ENCODE measurements around the gene IL12RB1. TPM values are rescaled to one million over a fixed set of nuclear protein-coding genes. Genes with fewer than 3 reads are reported as not detected.

IL12RB1 gene
- total and polyA plus RNA-seq, 10 donors, result 9.9 to 31.6 (median 24.2) TPM

DNA sequence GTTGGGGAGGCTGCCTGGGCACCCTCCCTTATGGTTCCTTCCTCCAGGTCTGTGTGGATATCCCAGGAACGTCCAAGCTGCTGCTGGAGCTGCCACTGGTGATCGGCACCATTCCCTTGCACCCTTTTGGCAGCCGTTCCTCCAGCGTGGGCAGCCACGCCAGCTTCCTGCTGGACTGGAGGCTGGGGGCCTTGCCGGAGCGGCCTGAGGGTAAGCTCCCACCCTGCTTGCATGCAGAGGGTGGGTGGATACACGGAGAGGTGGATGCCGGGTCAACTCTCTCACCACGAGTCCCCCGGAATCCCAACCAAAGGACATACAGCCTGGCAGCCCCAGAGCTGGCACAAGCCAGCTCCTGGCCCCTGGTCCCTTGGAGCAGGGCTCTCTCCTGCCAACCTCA, 76.6 kb downstream of the IL12RB1 start:
- Histone ChIP-seq H3K4me1 (peaks cover 11 to 87% (median 49%) of the 10 kb centered on the region in 6 donors), H3K27ac (peak overlapping the region in 3 of 8 donors; percentile 87 to 91 (median 88)), H3K36me3 (peaks cover 9 to 83% (median 61%) of the 10 kb centered on the region in 6 donors), H3K4me3 (peak overlapping the region in 6 of 8 donors; percentile 15 to 71 (median 60)), H3K9me3 (no peaks in the 10 kb centered on the region), H3K27me3 (replicated peaks in 1 of 7) (no peaks in the 10 kb centered on the region)
- 87 to 96% (median 91%) methylated on average over 8 to 11 of the region's 11 CpGs for WGBS, 5 donors
- no peak for TF ChIP-seq CTCF (IDR thresholded peaks at IDR 0.05 in 8 of 11, conservative IDR thresholded peaks at IDR 0.05 in 3 of 11)
- TF ChIP-seq POLR2AphosphoS5 (IDR thresholded peaks at IDR 0.05), result peak in 1 of 3 donors; percentile 33
- no peak for TF ChIP-seq POLR2A (IDR thresholded peaks at IDR 0.05)
- no peak for DNase-seq
- intact Hi-C loops (cut with DNase I; ENCODE audit: low total_unique reads), result no loop called here

- peaks cover 9 to 80% (median 56%) of the 10 kb centered on the region in 6 donors for H3K36me3 ChIP-seq
- no peaks in the 10 kb centered on the region for H3K27me3 ChIP-seq (replicated peaks in 1 of 7)
- peak overlapping the region in 6 of 8 donors; percentile 83 to 91 (median 87) for H3K27ac ChIP-seq
- 89 to 94% (median 93%) methylated on average over 24 to 37 of the region's 37 CpGs for WGBS, 5 donors
- H3K4me3 ChIP-seq, result peak overlapping the region in 6 of 8 donors; percentile 48 to 71 (median 60)
- TF ChIP-seq CTCF (IDR thresholded peaks at IDR 0.05 in 8 of 11, conservative IDR thresholded peaks at IDR 0.05 in 3 of 11), result no peak
- no peak for TF ChIP-seq POLR2A (IDR thresholded peaks at IDR 0.05)
- peak in 1 of 3 donors; percentile 34 for TF ChIP-seq POLR2AphosphoS5 (IDR thresholded peaks at IDR 0.05)
- H3K9me3 ChIP-seq, result no peaks in the 10 kb centered on the region
- intact Hi-C loops (cut with DNase I; ENCODE audit: low total_unique reads), result no loop called here
- peaks cover 11 to 81% (median 48%) of the 10 kb centered on the region in 6 donors for H3K4me1 ChIP-seq
- DNase-seq, result no peak
These were observed 77.2 kb downstream of the IL12RB1 start for GRCh38 chr19:18009412-18010066.

Other genes starting within 250 kb of the IL12RB1 start
- 100 to 1,000 TPM in 5 of 7 donors, 10 to 100 TPM in 2; 64.3 to 203 (median 147) TPM for gene JAK3, start 239.0 kb downstream of the IL12RB1 start, total RNA-seq
- gene JAK3, start 239.0 kb downstream of the IL12RB1 start, polyA plus RNA-seq, result 10 to 100 TPM; 30.6 to 81.1 (median 58.2) TPM
- gene RPL18A, start 227.0 kb downstream of the IL12RB1 start, total RNA-seq, result 1,000 to 10,000 TPM; 1,310 to 2,382 (median 1,642) TPM
- 1,000 to 10,000 TPM; 4,642 to 6,872 (median 5,294) TPM for gene RPL18A, start 227.0 kb downstream of the IL12RB1 start, polyA plus RNA-seq
- under 1 TPM in 5 of 7 donors, not detected in 2; 0.27 to 0.44 (median 0.32) TPM for gene SLC5A5, start 215.0 kb downstream of the IL12RB1 start, total RNA-seq
- gene SLC5A5, start 215.0 kb downstream of the IL12RB1 start, polyA plus RNA-seq, result under 1 TPM; 0.19 to 0.52 (median 0.30) TPM
- 10 to 100 TPM; 29.5 to 48.6 (median 41.2) TPM for gene CCDC124, start 153.9 kb downstream of the IL12RB1 start, total RNA-seq
- 10 to 100 TPM; 62.4 to 89.9 (median 86.1) TPM for gene CCDC124, start 153.9 kb downstream of the IL12RB1 start, polyA plus RNA-seq
- not detected for gene KCNN1, start 119.8 kb downstream of the IL12RB1 start, total RNA-seq
- under 1 TPM; 0.03 to 0.10 (median 0.04) TPM for gene KCNN1, start 119.8 kb downstream of the IL12RB1 start, polyA plus RNA-seq
- 10 to 100 TPM; 46.0 to 64.6 (median 50.5) TPM for gene ARRDC2, start 78.8 kb downstream of the IL12RB1 start, total RNA-seq
- 10 to 100 TPM; 61.5 to 70.4 (median 64.8) TPM for gene ARRDC2, start 78.8 kb downstream of the IL12RB1 start, polyA plus RNA-seq
- 10 to 100 TPM; 31.3 to 52.7 (median 39.4) TPM for gene MAST3, start 10.8 kb upstream of the IL12RB1 start, total RNA-seq
- gene MAST3, start 10.8 kb upstream of the IL12RB1 start, polyA plus RNA-seq, result 10 to 100 TPM in 2 of 3 donors, 1 to 10 TPM in 1; 8.9 to 17.1 (median 16.1) TPM
- gene PIK3R2, start 66.2 kb upstream of the IL12RB1 start, total RNA-seq, result 10 to 100 TPM in 6 of 7 donors, 1 to 10 TPM in 1; 6.6 to 22.7 (median 16.3) TPM
- gene PIK3R2, start 66.2 kb upstream of the IL12RB1 start, polyA plus RNA-seq, result 1 to 10 TPM; 4.2 to 5.1 (median 4.9) TPM
- 100 to 1,000 TPM; 206 to 475 (median 330) TPM for gene IFI30, start 86.9 kb upstream of the IL12RB1 start, total RNA-seq
- 100 to 1,000 TPM; 234 to 299 (median 274) TPM for gene IFI30, start 86.9 kb upstream of the IL12RB1 start, polyA plus RNA-seq
- 10 to 100 TPM in 3 of 7 donors, 1 to 10 TPM in 4; 7.8 to 14.1 (median 9.9) TPM for gene MPV17L2, start 106.3 kb upstream of the IL12RB1 start, total RNA-seq
- gene MPV17L2, start 106.3 kb upstream of the IL12RB1 start, polyA plus RNA-seq, result 10 to 100 TPM; 12.1 to 15.4 (median 12.3) TPM
- gene RAB3A, start 117.1 kb upstream of the IL12RB1 start, total RNA-seq, result 1 to 10 TPM; 1.4 to 6.6 (median 3.3) TPM
- 1 to 10 TPM in 2 of 3 donors, under 1 TPM in 1; 0.72 to 1.7 (median 1.3) TPM for gene RAB3A, start 117.1 kb upstream of the IL12RB1 start, polyA plus RNA-seq
- 1 to 10 TPM in 6 of 7 donors, under 1 TPM in 1; 0.60 to 7.6 (median 3.3) TPM for gene PDE4C, start 139.5 kb upstream of the IL12RB1 start, total RNA-seq
- 1 to 10 TPM in 1 of 3 donors, under 1 TPM in 2; 0.07 to 1.2 (median 0.61) TPM for gene PDE4C, start 139.5 kb upstream of the IL12RB1 start, polyA plus RNA-seq
- 10 to 100 TPM in 3 of 7 donors, 1 to 10 TPM in 4; 4.7 to 17.1 (median 8.6) TPM for gene IQCN, start 187.5 kb upstream of the IL12RB1 start, total RNA-seq
- 10 to 100 TPM in 1 of 3 donors, 1 to 10 TPM in 2; 1.4 to 15.6 (median 7.8) TPM for gene IQCN, start 187.5 kb upstream of the IL12RB1 start, polyA plus RNA-seq
- gene JUND, start 194.7 kb upstream of the IL12RB1 start, total RNA-seq, result 100 to 1,000 TPM; 119 to 232 (median 159) TPM
- gene JUND, start 194.7 kb upstream of the IL12RB1 start, polyA plus RNA-seq, result 10 to 100 TPM; 47.5 to 86.5 (median 75.6) TPM
- gene LSM4, start 236.1 kb upstream of the IL12RB1 start, total RNA-seq, result 10 to 100 TPM; 55.8 to 86.5 (median 65.1) TPM
- 100 to 1,000 TPM in 2 of 3 donors, 10 to 100 TPM in 1; 91.6 to 192 (median 151) TPM for gene LSM4, start 236.1 kb upstream of the IL12RB1 start, polyA plus RNA-seq